NCI-H446 treated with DMSO at 0.1 percent for 48 hours (cell line): ENCODE data around the gene TSPAN14.
A peak's percentile ranks its signal among the peaks of the same experiment; 100 is the strongest.

Experiments
- DNase-seq: peaks from one replicate; lab custom pipeline; 2025; lab: John Stamatoyannopoulos, UW

TSPAN14 gene

DNA sequence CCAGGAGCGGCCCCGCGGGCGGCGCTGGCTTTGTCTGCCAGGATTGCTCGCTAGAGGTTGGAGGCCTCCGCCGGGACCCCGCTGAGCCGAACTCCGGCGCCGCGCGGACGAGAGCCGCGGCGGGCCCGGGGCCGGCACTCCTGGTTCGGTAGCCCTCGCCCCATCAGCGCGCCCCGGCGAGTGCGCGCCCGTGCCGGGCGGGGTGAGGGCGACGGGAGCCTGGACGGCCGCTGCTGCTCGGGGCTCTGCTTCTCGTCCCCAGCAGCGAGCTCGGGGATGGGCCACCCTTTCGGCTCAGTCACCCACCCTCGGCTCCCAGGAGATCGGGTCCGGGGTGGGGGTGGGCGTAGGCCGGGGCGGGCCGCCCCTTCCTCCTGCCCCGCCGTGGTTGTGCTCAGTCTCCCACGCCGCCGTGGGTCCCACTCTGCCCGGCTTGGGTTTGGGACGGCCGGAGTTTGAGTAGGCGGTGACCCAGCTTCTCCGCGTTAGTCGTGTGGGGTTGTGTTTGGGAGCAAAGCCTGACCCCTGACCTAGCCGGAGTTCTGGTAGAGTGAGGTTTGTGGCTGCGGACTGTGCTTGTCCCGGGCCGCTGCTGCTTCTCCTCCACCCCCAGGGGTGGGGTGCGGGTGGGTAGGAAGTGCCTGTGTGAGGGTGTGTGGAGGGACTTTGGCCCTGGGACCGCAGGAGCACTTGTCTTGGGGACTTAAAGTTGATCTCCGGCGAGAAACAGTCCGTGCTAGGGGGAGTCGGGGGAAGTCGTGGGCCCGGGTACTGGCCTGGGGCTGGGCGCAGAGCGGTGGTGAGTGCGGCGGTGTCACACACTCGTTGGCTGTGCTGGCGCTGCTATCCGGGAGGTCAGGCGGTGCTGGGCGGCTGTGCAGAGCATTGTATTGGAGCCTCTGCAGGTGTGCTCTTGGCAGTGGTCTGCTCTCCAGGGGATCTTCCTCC, 677 bp downstream of the TSPAN14 start:
- no peak for DNase-seq

DNA sequence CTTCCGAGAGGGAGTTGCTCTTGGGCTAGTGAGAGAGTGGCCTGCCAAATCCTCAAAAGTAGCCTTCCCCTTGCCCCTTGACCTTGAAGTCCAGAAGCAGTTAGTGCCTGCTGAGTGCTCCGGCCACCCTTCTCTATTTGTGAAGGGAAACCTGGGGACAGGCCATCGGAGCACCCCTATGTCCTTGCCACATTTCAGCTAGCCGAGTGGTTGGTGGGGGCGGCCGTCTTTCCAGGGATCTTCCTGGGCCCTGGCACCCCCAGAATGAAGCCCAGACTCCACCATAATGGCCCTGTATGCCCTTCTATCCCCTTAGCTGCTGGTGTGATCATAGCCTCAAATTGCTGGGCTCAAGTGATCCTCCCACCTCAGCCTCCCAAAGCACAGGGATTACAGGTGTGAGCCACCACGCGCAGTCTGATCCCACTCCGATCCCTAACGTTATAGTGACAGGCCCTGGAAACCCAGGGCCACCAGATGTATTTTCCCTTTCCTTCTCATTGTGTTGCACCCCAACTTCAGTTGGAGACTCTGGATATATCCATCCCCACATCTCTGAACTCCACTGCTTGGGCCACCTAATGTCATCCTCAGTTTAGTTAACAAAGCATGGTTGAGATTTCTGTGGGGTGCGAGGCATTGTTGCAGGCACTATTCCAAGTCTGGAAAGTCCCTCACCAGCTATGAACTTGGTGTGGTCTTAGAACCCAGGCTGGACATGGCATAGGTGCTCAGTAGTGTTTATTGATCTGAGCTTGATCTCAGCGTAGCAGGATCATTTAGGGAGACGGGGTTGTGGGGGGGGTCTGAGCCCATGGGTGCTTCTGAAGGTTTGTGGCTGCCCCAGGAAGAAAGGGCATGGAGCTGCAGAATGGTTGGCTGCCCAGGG, 1.6 kb downstream of the TSPAN14 start:
- DNase-seq, result no peak

DNA sequence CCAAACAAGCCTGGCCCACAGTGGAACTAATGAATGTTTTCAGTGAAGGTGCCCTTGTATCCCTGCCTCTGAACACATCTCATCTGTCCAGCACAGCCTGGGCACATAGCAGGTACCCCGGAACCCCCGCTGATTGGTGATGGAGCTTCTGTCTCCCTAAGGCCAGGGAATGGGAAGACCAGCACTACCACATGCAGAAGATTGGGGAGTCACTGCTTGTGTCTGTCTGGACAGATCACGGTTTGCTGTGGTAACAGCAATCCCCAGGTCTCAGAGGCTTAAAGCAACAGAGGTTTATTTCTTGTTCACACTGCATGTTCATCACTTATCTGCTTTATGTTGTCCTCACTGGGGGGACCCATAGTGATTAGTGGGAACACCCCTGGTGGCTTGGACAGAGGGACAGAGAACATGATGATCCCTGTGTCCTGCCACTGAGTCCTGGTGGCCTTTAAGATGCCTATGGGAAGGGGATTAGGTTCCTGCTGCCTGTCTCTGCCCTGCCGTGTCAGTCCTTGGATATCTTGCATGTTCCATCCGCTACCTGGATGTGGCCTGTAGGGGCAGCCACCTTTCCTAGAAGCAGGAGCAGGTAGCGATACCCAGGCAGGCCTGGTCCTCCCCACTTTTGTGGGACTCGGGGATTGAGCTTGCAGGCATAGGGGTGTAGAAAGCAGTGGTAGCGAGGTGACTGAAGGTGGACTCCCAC, 3.6 kb downstream of the TSPAN14 start:
- DNase-seq, result no peak

DNA sequence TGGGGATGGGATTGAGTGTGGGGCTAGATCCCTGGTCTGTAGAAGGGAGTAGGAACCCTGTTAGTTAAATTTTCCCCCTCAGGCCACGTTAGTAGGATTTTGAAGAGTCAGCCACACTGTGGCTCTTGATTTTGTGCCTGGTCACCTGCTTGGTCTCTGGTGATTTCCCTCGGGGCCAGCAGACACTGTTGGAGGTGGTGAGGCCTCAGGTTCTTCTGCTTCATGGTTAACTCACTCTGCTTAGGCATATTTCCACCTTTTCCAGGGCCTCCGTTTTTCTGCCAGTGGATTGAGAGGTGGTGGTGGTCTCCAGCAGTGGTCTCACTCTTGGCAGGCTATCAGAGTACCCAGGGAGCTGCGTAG, 4.1 kb downstream of the TSPAN14 start:
- DNase-seq, result no peak

DNA sequence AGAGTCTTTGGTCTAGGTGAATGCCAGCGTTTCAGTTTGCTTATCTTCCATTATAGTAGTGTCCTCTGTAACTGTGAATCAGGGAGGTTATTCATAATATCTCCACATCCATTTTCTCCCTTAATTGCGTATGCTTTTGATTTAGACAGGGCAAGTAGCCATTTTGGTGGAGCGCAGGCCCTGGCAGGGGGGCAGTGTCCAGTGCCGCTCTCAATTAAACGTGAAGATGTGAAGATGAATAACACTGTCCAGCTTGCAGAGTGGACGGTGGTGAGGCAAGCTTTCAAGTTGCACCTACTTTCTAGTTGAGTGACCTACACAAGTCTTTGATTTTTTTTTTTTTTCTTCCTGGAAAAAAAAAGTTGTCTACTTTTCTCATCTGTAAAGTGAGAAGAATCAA, 4.5 kb downstream of the TSPAN14 start:
- no peak for DNase-seq

DNA sequence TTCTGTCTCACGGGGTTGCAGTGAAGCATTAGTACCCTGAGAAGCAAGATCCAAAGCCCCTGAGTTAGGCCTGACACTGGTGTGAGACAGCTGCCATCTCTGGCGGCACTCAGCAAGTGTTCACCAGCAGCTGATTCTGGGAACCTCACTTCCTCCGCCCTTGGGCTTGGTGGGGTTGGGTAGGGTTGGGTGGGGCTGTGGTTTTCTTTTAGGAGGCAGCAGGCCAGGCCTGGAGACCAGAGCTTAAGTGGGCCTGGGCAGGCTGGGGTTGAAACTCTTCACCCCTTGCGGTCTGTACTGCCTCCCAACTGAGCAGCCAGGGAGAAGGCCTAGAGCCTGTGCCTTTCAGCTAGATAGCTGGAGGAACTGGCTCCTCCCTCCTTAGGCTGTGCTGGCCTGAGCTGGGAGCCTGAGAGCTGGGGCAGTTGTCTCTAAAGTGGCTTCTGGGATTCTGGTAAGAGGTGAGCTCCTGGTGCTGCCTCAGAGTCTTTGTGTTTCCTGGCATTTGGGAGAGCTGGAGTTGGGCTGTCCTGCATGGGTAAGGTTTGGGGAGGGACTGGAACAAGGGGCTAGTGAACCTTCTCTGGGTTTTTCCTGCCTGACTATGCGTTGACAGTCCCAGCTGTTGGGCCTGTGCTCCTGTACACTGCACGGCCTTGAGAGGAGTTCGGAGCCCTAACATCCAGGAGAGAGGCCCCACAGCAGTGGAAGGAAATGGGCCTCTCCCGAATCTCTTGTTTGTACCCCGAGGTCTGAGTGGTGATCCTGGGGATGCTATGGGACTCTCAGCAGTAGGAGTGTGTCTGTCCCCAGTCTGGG, 5.1 kb downstream of the TSPAN14 start:
- no peak for DNase-seq

DNA sequence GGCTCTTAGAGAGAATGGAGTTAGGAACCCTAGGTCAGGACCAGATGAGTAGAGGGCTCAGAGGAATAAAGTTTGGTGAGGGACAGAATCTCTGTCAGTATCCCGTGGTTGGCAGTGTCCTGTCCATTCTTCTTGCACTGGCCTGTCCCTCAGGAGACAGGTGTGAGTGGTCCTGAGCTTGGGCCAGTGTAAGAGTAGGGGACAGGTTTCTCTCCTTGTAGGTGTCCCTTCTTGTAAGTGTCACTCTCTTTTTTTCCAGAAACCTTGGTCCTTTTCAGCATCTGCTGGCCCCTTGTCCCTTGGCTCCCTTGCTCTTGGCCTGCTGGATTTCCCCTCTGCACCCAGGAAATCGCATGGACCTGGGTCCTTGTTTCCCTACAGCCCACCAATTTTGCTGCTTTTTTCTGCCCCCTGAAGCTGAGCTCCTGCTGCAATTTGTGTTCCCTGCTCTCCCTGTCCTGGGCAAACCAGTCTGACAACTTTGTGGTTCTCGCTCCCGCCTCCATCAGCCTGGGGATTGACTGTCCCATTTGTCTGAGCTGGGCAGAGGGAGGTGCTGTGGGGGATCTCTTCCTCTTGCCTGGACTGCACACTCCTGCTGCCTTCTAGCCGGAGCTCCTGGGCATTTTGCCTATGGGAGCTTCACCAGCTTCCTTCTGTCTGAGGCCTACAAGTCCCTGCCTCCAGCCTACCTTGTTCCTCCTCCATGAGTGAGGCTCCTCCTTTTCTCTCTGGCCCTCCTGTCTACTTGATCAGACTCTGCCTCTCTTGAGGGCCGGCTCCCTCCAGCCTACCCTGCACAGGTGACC, 6.5 kb downstream of the TSPAN14 start:
- DNase-seq, result peak; percentile 37

DNA sequence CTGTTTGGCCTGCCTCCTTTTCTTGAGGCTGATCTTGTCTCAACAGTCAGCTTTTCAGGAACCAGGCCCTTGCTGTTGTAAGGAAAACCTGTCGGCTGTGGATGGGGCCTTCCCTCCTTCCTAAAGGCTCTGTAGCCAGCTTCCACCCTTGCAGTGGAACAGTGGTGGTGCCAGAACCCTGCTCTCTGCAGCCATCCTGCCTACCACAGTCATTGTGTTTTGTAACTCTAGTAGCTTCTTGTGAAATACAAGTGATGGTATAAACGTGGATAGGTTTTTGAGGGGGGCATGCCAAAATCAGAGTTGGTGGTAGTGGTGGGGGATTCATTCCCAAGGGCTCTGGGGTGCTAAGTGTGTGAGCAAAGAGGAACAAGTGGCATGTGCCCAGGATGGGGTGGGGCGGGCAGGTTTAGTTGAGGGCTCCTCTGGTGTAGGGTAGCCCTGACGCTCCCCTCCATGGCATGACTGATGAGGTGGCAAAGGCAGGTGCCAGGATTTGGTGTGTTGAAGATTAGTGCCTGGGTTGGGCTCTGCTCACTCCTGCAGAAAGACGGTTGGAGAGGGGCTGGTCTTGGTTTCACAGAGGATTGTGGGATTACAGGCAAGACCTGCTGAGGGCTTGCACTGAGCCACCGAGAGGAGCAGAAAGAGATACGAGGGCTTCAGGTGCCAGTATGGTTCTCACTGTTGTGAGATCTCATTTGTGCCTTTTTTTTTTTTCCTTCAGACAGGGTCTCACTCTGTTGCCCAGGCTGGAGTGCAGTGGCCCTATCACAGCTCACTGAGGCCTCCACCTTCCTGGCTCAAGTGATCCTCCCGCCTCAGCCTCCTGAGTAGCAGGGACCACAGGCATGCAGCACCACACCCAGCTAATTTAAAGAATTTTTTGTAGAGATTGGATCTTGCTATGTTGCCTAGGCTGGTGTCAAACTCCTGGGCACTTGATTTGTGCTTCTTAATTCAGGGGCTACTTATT, 7.4 kb downstream of the TSPAN14 start:
- no peak for DNase-seq

DNA sequence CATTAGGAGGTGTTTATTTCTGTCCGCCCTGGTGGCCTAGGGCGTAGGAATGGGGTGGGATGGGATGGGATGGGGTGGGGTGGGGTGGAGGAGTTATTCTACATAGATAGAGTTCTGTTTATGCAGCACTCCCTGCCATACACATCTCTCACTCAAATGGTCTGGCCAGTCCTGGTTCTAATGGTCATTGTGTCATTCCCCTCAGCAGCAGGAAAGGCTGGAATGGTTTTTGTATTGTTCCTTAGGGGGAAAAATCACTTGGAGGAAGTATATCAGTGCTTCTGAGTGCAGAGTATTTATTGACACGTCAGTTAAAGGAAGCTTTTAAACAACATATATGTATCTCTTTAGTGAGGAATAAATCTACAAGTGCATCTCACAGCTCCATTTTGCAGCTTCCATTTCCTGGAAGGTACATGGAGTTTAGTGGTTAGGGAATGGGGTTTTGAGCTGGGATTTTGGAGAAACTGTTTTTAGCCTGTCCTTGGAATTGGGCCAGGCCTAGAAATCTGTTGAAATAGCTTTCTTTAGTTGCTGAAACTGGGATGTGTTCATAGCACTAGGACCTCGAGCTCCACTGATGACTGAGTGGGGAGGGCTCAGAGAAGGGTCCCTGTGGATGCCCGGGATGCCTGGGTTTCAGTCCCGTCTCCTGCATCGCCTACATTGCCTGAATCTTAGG, 8.3 kb downstream of the TSPAN14 start:
- no peak for DNase-seq

DNA sequence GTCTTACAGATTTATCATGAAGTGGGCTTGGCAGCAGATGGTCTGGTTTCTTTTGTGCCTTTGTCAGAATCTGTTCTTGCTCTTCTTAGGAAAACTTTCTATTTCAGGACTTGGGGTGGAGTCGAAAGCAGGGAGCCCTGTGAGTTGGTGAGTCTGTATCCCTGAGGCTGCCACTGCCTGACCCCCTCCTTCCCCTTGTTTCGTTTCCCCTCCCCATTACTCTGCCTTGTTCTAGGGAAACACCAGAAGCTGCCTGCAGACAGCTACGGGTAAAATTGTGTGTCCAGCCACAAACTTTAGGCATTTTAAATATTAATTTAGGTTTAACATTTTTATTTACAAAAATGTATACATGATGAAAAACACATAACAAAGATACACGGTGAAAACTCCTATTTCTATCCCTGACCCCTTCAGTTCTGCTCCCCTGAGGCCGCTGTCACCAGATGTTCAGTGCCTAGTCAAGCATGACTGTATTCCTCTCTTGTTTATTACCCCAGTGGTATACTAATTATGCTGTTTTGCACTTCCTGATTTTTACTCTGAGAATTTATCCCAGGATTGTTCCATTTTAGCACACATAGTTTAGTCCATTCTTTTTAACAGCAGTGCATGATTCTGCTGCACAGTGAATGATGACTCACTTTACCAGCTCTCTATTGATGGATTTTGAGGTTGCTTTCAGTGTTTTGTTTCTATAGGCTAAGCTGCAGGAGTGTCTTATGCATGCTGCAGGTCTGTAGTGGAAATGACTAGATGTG, 9.1 kb downstream of the TSPAN14 start:
- no peak for DNase-seq

DNA sequence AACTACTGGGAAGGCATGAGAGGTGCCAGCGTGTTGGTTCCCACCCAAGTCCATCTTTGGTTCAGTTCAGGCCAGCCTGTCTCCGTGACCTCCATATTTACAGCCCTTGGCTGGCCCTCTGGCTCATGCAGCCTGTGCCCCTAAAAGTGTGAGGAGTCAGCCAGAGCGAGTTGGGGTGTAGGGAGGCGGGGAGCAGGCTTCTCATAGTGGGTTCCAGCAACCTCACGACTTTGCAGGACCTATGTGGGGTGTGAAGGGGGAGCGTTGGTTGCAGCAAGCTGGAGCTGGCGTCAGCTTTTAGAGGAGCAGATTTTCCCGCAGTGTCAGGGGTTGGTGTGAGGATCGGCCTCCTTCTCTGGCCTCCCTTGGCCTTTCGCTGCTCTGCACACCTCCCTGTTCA, 9.8 kb downstream of the TSPAN14 start:
- no peak for DNase-seq

DNA sequence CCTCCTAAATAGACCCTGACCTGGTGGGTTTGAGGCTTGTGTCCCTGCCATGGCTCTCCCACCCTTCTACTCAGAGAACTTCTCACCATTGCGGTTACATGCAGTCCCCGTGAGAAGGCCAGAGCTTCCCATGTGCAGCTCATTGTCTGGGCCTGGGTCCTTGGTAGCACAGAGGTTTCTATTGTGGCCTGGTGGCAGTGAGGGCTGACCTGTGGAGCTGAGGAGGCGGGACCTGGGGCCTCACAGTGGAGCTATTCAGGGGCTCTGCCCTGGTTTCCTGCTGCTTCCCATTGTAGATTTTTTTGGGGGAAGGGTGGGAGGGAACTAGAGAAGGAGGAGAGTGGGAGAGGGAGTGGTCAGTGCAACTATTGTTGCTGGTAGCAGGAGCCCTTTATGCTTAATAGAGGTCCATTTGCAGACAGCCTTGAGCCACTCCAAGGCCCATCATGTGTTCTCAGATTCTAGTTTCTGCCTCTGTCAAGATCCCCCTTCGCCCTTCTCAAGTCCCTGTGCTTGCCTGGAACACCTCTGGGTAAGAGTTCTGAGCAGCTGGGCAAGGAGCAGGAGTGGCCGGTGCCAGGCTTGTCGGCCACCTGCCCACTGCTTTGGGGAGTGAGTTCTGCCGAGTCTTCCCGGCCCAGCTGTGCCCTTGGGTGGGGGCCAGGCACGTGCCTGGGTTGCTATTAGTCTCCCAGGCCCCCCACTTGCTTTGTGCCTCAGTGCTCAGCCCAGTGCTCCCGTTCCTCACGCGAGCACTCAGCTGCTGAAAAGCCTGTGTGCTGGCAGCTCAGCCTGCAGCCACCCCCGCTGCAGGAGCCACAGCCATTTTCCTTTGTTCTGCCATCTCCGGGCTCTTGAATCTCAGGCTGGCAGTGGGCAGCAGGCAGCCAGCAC, 10.7 kb downstream of the TSPAN14 start:
- peak; percentile 48 for DNase-seq

DNA sequence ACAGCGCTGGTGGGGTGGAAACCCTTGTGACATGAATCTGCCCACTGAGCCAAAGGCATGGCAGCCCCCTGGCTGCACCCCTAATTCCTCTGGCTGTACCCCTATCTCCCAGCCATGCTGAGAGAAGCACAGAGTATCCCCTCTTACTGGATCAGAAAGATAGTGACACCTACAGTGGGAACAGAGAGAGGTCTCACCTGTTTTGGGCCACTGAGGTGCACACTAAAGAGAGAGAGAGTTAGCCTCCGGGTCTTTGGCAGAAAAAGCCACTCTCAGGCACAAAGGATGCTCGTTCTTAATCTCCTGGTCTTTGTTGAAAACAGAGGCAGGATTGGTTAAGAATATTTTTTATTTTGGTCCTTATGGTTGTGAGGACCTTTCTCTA, 11.3 kb downstream of the TSPAN14 start:
- no peak for DNase-seq

DNA sequence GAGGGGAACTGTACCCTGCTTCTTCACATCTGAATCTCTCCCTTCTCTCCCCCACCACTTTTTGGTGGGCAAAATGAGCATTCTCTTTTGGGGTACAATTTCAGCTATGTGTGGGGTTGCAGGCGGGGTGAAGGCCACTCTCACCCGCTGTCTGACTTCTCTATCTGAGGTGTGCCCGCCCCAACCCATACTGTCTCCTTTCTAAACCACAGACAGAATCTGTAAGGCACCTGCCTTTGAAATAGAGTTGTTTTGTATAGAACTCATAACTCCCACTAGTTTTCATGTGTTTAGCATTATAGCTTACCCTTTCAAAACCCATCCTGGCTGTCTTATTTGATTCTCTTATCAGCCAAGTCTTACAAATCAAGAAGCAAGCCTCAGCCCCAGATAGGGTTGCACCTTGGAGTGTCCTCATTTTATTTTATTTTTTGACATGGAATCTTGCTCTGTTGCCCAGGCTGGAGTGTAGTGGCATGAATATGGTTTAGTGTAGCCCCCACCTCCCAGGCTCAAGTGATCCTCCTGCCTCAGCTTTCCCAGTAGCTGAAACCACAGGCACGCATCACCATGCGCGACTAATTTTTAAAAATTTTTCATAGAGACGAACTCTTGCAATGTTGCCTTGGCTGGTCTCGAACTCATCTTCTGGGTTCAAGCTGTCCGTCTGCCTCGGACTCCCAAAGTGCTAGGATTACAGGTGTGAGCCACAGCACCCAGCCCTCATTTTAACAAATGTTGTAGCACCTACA, 11.9 kb downstream of the TSPAN14 start:
- no peak for DNase-seq

DNA sequence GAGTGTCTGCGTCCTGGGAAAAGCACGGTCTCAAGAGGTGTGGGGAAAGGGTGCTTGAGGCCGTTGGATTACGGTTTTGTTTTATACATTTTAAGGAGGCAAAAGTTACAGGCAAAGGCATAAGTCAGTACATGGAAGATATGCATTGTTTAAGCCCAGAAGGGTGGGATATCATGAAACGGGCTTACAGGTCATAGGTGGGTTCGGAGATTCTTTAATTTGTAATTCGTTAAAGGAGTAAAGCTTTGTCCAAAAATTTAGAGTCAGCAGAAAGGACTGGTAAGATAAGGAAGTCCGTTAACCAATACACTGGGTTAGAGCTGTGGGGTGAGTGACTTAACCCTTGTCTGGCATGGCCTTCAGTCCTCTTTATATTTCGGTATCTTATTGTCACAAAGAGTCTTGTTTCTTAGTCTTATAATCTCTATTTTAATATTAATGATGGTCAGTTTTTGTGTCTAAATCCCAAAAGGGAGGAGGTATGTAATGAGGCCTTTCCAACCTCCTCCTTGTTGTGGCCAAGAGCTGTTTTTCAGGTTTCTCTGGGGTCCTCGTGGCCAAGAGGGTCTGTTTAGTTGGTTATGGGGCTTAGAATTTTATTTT, 12.7 kb downstream of the TSPAN14 start:
- no peak for DNase-seq

DNA sequence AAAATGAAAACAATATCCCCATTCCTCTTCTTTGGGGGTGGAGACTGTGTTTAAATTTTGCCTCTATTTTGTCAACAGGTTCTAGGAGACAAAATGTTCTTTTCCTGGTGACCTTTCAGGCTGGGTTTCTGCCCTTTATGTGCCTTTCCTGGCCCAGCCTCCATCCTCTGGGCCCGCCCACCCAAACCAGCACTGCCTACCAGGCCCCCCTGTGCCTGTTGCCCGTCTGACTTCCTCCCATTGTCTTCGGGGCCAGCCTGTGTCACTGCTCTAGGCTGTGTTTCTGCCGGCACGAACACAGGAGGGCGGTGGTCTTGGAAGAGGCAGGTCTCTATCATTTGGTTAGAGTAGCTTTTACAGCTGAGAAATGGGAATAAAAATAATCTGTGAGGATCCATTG, 13.9 kb downstream of the TSPAN14 start:
- DNase-seq, result no peak
